Esophagus muscularis mucosa (tissue), 4 donors: ENCODE data around the gene HIRA. TPM values are rescaled to one million over a fixed set of nuclear protein-coding genes. Genes with fewer than 3 reads are reported as not detected.

Experiments used
- DNase-seq: peaks from one replicate; pipeline ENCODE4 v3.0.0-alpha.2; 2017; ENCODE audit errors: extremely low spot score
- H3K27ac ChIP-seq, 4 donors: fragments of 200-600 bp; sonication (generic); replicated peaks in 1 of 4; 1 replicate in 3 of 4; 2 replicates in 1 of 4; pipeline ENCODE4 v1.5.1; 2016 to 2019; ENCODE audit warnings: mild to moderate bottlenecking in 1 of 4
- H3K27me3 ChIP-seq, 4 donors: fragments of 200-600 bp; sonication (generic); one replicate each; pipeline versions ENCODE4 v1.5.1 to v1.6.0; 2016 to 2019
- H3K36me3 ChIP-seq, 4 donors: fragments of 200-600 bp; sonication (generic); one replicate each; pipeline ENCODE4 v1.5.1; 2016 to 2019
- H3K4me1 ChIP-seq, 4 donors: fragments of 200-600 bp; sonication (generic); one replicate each; pipeline ENCODE4 v1.5.1; 2016 to 2019
- H3K4me3 ChIP-seq, 4 donors: fragments of 200-600 bp; sonication (generic); 1 replicate in 2 of 4; 2 replicates in 2 of 4; pipeline ENCODE4 v1.5.1; 2016 to 2019; ENCODE audit warnings: mild to moderate bottlenecking in 4 of 4, moderate library complexity in 1 of 4
- H3K9me3 ChIP-seq, 4 donors: fragments of 200-600 bp; sonication (generic); 1 replicate in 3 of 4; 2 replicates in 1 of 4; pipeline ENCODE4 v1.5.1; 2016 to 2019
- CTCF ChIP-seq, 3 experiments: fragments of 200-600 bp in 2 of 3; fragments of 450-650 bp in 1 of 3; sonication (generic) in 2 of 3; IDR thresholded peaks; one replicate each; pipeline ENCODE4 v1.5.1; 2017 to 2019; ENCODE audit warnings: antibody characterized with exemption in 3 of 3, mild to moderate bottlenecking in 2 of 3, moderate library complexity in 1 of 3
- EP300 ChIP-seq: sonication (generic); formaldehyde crosslinking; IDR thresholded peaks from one replicate; pipeline ENCODE4 v1.6.1; 2017; ENCODE audit warnings: antibody characterized with exemption
- POLR2A ChIP-seq: fragments of 450-650 bp; IDR thresholded peaks from one replicate; pipeline ENCODE4 v1.6.1; 2017; ENCODE audit warnings: antibody characterized with exemption, moderate library complexity, mild to moderate bottlenecking, low read depth
- POLR2AphosphoS5 ChIP-seq, 2 donors: sonication (generic); formaldehyde crosslinking; IDR thresholded peaks; one replicate each; pipeline ENCODE4 v1.6.1; 2017; ENCODE audit warnings: antibody characterized with exemption in 2 of 2
- WGBS: methylation state at CpG from one replicate; pipeline ENCODE4 v1.1.5; 2018; 5-methylcytosine and 5-hydroxymethylcytosine counted together
- intact Hi-C: fragments of 100-400 bp; cut with DNase I; formaldehyde crosslinking; loops from one replicate; pipeline ENCODE4 v1.15.1; 2023
- total RNA-seq, 4 donors: library from RNA; depleted of rRNA; stranded (reverse); fragments of >200 nt; gene quantifications; one replicate each; pipeline versions ENCODE4 v1.1.0 to v1.2.1, GENCODE V29; 2016

Gene HIRA
- total RNA-seq, 4 donors from 2014 or later: 22.0 to 31.6 (median 26.5) TPM

GRCh38 chr22:19358703-19359553 is 72.6 kb downstream of the HIRA start:
- H3K36me3 ChIP-seq: peaks cover 56 to 98% (median 91%) of the 10 kb centered on the region in 4 donors
- no peak overlapping the region for H3K4me3 ChIP-seq
- peak; percentile 45 for DNase-seq
- 95% methylated on average over 12 of the region's 13 CpGs for WGBS
- H3K27ac ChIP-seq: no peak overlapping the region
- no peaks in the 10 kb centered on the region for H3K9me3 ChIP-seq
- peaks cover 0 to 4% (median 0%) of the 10 kb centered on the region in 4 donors for H3K4me1 ChIP-seq
- TF ChIP-seq POLR2AphosphoS5 (IDR thresholded peaks at IDR 0.05) (no peak), CTCF (IDR thresholded peaks at IDR 0.05) (no peak), POLR2A (no peak), EP300 (no peak)
- intact Hi-C loops: no loop called here
- H3K27me3 ChIP-seq: no peaks in the 10 kb centered on the region

- TF ChIP-seq POLR2AphosphoS5 (IDR thresholded peaks at IDR 0.05): no peak
- TF ChIP-seq CTCF (IDR thresholded peaks at IDR 0.05): no peak
- TF ChIP-seq POLR2A: no peak
- TF ChIP-seq EP300: no peak
- Histone ChIP-seq H3K27ac (no peak overlapping the region), H3K4me3 (no peak overlapping the region), H3K4me1 (peaks cover 0 to 4% (median 0%) of the 10 kb centered on the region in 4 donors), H3K36me3 (peaks cover 56 to 98% (median 93%) of the 10 kb centered on the region in 4 donors), H3K27me3 (no peaks in the 10 kb centered on the region), H3K9me3 (no peaks in the 10 kb centered on the region)
- no peak for DNase-seq
- 90% methylated on average over 2 of the region's 2 CpGs for WGBS
- intact Hi-C loops: no loop called here
Measured at GRCh38 chr22:19358195-19358594, 73.3 kb downstream of the HIRA start.

- intact Hi-C loops: no loop called here
- Histone ChIP-seq H3K9me3 (no peaks in the 10 kb centered on the region), H3K4me1 (peaks cover 0 to 4% (median 0%) of the 10 kb centered on the region in 4 donors), H3K36me3 (peaks cover 63 to 100% (median 97%) of the 10 kb centered on the region in 4 donors), H3K27ac (no peak overlapping the region), H3K4me3 (no peak overlapping the region), H3K27me3 (no peaks in the 10 kb centered on the region)
- no peak for TF ChIP-seq POLR2AphosphoS5 (IDR thresholded peaks at IDR 0.05)
- no peak for TF ChIP-seq POLR2A
- TF ChIP-seq EP300: no peak
- TF ChIP-seq CTCF (IDR thresholded peaks at IDR 0.05): no peak
- no peak for DNase-seq
- WGBS: 88% methylated on average over 9 of the region's 14 CpGs
Measured at GRCh38 chr22:19357270-19358105, 74.0 kb downstream of the HIRA start.

GRCh38 chr22:19356708-19357269 is 74.7 kb downstream of the HIRA start:
- no peak overlapping the region for H3K27ac ChIP-seq
- DNase-seq: no peak
- H3K36me3 ChIP-seq: peaks cover 61 to 100% (median 99%) of the 10 kb centered on the region in 4 donors
- 91% methylated on average over 8 of the region's 8 CpGs for WGBS
- H3K27me3 ChIP-seq: no peaks in the 10 kb centered on the region
- peaks cover 0 to 2% (median 0%) of the 10 kb centered on the region in 4 donors for H3K4me1 ChIP-seq
- H3K4me3 ChIP-seq: no peak overlapping the region
- no peak for TF ChIP-seq CTCF (IDR thresholded peaks at IDR 0.05)
- TF ChIP-seq EP300: no peak
- no peak for TF ChIP-seq POLR2A
- no peak for TF ChIP-seq POLR2AphosphoS5 (IDR thresholded peaks at IDR 0.05)
- no peaks in the 10 kb centered on the region for H3K9me3 ChIP-seq
- intact Hi-C loops: no loop called here
